ENCODE data around the gene AMFR. TPM values are rescaled to one million over a fixed set of nuclear protein-coding genes. Genes with fewer than 3 reads are reported as not detected.
"Not testable (repeated sequence)": the region's sequence is repeated elsewhere in the genome, so short reads cannot be mapped to it uniquely, and the experiment has no call there.

The AMFR gene
- total and polyA plus RNA-seq, 7 experiments from 2014 or later, result 35.7 to 83.3 (median 55.1) TPM

DNA sequence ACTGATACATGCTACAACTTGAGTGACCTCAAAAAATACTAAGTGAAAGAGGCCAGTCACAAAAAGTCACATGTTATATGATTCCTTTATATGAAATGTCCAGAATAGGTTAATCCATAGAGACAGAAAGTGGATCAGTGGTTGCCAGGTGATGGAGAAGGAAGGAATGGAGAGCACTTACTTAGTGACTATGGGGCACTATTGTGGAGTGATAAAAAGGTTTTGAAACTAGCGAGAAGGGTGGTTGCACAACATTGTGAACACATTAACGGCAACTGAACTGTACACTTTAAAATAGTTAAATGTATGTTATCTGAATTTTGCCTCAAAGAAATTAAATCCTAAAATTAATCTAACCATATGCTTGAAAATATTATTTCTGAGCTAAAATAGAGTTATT, 25.9 kb downstream of the AMFR start:
- intact Hi-C loops (cut with micrococcal nuclease), result no loop called here
- Histone ChIP-seq H3K9me3 (ENCODE audit: control insufficient read depth in 2 of 3, low read length in 3 of 3) (no peaks in the 10 kb centered on the region), H3K4me1 (ENCODE audit: control insufficient read depth in 2 of 2, insufficient read depth in 2 of 2, low read length in 2 of 2) (no peaks in the 10 kb centered on the region), H3K4me3 (ENCODE audit: low read length) (no peak overlapping the region), H3K36me3 (ENCODE audit: control insufficient read depth in 2 of 3, insufficient read depth in 3 of 3, low read length in 3 of 3) (peaks cover 12 to 42% (median 19%) of the 10 kb centered on the region in 3 experiments), H3K27ac (ENCODE audit: low read depth, low read length) (no peak overlapping the region), H3K27me3 (ENCODE audit: control insufficient read depth in 2 of 2, insufficient read depth in 2 of 2, low read length in 2 of 2) (no peaks in the 10 kb centered on the region)
- Mint-ChIP-seq H3K27me3 (no peaks in the 10 kb centered on the region), H3K4me3 (no peak overlapping the region), H3K4me1 (peaks cover 0 to 9% (median 5%) of the 10 kb centered on the region in 7 donors), H3K9me3 (peaks cover 0 to 3% (median 0%) of the 10 kb centered on the region in 11 donors), H3K36me3 (peaks cover 9 to 54% (median 34%) of the 10 kb centered on the region in 5 donors), H3K27ac (no peak overlapping the region)
- no peak for ATAC-seq
- ChIA-PET CTCF (no interaction called here), POLR2A (interaction anchor here (0.6 to 1.2 kb wide), 2 partner anchors 9 to 17 kb away, joined by 3 to 6 read pairs; no protein-coding TSS in a partner anchor)
- DNase-seq, result no peak

DNA sequence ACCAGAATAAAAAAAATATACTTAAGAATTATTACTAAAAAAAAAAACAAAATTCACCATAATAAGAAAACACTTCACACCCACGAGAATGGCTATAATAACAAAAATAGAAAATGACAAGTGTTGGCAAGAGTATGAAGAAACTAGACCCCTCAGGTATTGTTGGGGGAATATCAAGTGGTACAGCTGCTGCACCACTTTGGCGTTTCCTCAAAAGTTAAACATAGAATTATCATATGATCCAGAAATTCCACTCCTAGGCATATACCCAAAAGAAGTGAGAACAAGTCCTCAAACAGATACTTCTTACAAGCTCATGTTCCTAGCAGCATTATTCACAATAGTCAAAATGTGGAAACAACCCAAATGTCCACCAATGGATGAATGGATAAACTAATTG, 26.3 kb downstream of the AMFR start:
- DNase-seq (no peak), ATAC-seq (no peak)
- Histone ChIP-seq H3K27ac (ENCODE audit: low read depth, low read length) (no peak overlapping the region), H3K27me3 (ENCODE audit: control insufficient read depth in 2 of 2, insufficient read depth in 2 of 2, low read length in 2 of 2) (no peaks in the 10 kb centered on the region), H3K9me3 (ENCODE audit: control insufficient read depth in 2 of 3, low read length in 3 of 3) (no peaks in the 10 kb centered on the region), H3K4me3 (ENCODE audit: low read length) (no peak overlapping the region), H3K4me1 (ENCODE audit: control insufficient read depth in 2 of 2, insufficient read depth in 2 of 2, low read length in 2 of 2) (no peaks in the 10 kb centered on the region), H3K36me3 (ENCODE audit: control insufficient read depth in 2 of 3, insufficient read depth in 3 of 3, low read length in 3 of 3) (peaks cover 8 to 38% (median 16%) of the 10 kb centered on the region in 3 experiments)
- Mint-ChIP-seq H3K36me3 (peaks cover 9 to 55% (median 35%) of the 10 kb centered on the region in 5 donors), H3K9me3 (peaks cover 0 to 3% (median 0%) of the 10 kb centered on the region in 11 donors), H3K4me1 (peaks cover 1 to 12% (median 6%) of the 10 kb centered on the region in 7 donors), H3K27ac (no peak overlapping the region), H3K4me3 (no peak overlapping the region), H3K27me3 (no peaks in the 10 kb centered on the region)
- intact Hi-C loops (cut with micrococcal nuclease), result no loop called here
- POLR2A ChIA-PET, result interaction anchor here (0.6 kb wide), 1 partner anchor 18 kb away, joined by 3 read pairs; no protein-coding TSS in a partner anchor
- CTCF ChIA-PET, result no interaction called here

DNA sequence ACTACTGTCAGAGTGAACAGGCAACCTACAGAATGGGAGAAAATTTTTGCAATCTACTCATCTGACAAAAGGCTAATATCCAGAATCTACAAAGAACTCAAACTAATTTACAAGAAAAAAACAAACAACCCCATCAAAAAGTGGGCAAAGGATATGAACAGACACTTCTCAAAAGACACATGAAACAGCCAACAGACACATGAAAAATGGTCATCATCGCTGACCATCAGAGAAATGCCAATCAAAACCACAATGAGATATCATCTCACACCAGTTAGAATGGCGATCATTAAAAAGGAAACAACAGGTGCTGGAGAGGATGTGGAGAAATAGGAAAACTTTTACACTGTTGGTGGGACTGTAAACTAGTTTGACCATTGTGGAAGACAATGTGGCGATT, 28.6 kb downstream of the AMFR start:
- H3K27me3 Mint-ChIP-seq; ATAC-seq; H3K27ac ChIP-seq (ENCODE audit: low read depth, low read length); CTCF ChIA-PET; H3K27ac Mint-ChIP-seq; H3K4me1 ChIP-seq (ENCODE audit: control insufficient read depth in 2 of 2, insufficient read depth in 2 of 2, low read length in 2 of 2); H3K4me3 ChIP-seq (ENCODE audit: low read length); H3K4me3 Mint-ChIP-seq; POLR2A ChIA-PET; DNase-seq; intact Hi-C loops (cut with micrococcal nuclease); H3K9me3 Mint-ChIP-seq; H3K27me3 ChIP-seq (ENCODE audit: control insufficient read depth in 2 of 2, insufficient read depth in 2 of 2, low read length in 2 of 2); H3K9me3 ChIP-seq (ENCODE audit: control insufficient read depth in 2 of 3, low read length in 3 of 3): not testable (repeated sequence)
- H3K4me1 Mint-ChIP-seq, result peaks cover 2 to 22% (median 6%) of the 10 kb centered on the region in 7 donors
- peaks cover 0 to 23% (median 13%) of the 10 kb centered on the region in 3 experiments for H3K36me3 ChIP-seq (ENCODE audit: control insufficient read depth in 2 of 3, insufficient read depth in 3 of 3, low read length in 3 of 3)
- peaks cover 4 to 63% (median 35%) of the 10 kb centered on the region in 5 donors for H3K36me3 Mint-ChIP-seq

DNA sequence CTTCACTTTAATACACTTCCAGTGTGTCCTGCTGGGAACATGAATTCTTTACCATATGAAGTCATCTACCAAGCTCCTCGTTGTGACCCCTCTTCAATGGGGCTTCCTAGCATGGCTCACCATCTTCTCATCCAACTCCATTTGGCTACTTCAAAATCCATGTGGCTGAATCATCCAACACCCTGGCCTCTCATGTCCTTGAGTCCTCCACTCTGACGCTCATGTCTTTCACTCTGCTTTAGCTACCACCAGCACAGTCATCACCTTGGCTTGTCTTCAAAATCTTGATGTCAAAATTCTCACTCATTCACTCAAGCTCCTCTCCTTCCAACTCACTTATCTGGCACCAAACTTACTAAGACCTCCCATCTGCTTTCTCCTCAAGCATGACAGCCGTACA, 35.8 kb downstream of the AMFR start:
- H3K4me3 ChIP-seq (ENCODE audit: low read length), result no peak overlapping the region
- H3K27ac Mint-ChIP-seq, result no peak overlapping the region
- CTCF ChIA-PET, result no interaction called here
- H3K27me3 Mint-ChIP-seq, result no peaks in the 10 kb centered on the region
- POLR2A ChIA-PET, result interaction anchor here (1.7 kb wide), 1 partner anchor 11 kb away, joined by 4 read pairs; no protein-coding TSS in a partner anchor
- no peaks in the 10 kb centered on the region for H3K4me1 ChIP-seq (ENCODE audit: control insufficient read depth in 2 of 2, insufficient read depth in 2 of 2, low read length in 2 of 2)
- no peak for ATAC-seq
- peaks cover 29 to 74% (median 53%) of the 10 kb centered on the region in 5 donors for H3K36me3 Mint-ChIP-seq
- no peak overlapping the region for H3K4me3 Mint-ChIP-seq
- H3K27me3 ChIP-seq (ENCODE audit: control insufficient read depth in 2 of 2, insufficient read depth in 2 of 2, low read length in 2 of 2), result no peaks in the 10 kb centered on the region
- no peak overlapping the region for H3K27ac ChIP-seq (ENCODE audit: low read depth, low read length)
- peaks cover 6 to 49% (median 15%) of the 10 kb centered on the region in 3 experiments for H3K36me3 ChIP-seq (ENCODE audit: control insufficient read depth in 2 of 3, insufficient read depth in 3 of 3, low read length in 3 of 3)
- H3K9me3 Mint-ChIP-seq, result no peaks in the 10 kb centered on the region
- peaks cover 0 to 13% (median 4%) of the 10 kb centered on the region in 7 donors for H3K4me1 Mint-ChIP-seq
- DNase-seq, result no peak
- intact Hi-C loops (cut with micrococcal nuclease), result no loop called here
- no peaks in the 10 kb centered on the region for H3K9me3 ChIP-seq (ENCODE audit: control insufficient read depth in 2 of 3, low read length in 3 of 3)

DNA sequence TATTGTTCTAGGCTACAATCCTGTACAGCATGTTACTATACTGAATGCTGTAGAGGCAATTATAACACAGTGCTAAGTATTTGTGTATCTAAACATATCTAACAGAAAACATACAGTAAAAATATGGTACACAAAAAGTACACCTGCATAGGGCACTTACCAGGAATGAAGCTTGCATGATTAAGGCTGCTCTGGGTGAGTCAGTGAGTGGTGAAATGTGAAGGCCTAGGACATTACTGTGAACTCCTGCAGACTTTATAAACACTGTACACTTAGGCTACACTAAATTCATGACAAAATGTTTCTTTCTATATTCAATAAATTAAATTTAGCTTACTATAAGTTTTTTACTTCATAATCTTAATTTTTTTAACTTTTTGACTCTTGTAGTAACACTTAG, 37.1 kb downstream of the AMFR start:
- DNase-seq (no peak), ATAC-seq (no peak)
- ChIA-PET CTCF (interaction anchor here (0.6 kb wide), 1 partner anchor 1470 kb away, joined by 3 read pairs; no protein-coding TSS in a partner anchor), POLR2A (no interaction called here)
- peaks cover 41 to 79% (median 60%) of the 10 kb centered on the region in 5 donors for H3K36me3 Mint-ChIP-seq
- Histone ChIP-seq H3K36me3 (ENCODE audit: control insufficient read depth in 2 of 3, insufficient read depth in 3 of 3, low read length in 3 of 3) (peaks cover 6 to 62% (median 15%) of the 10 kb centered on the region in 3 experiments), H3K4me1 (ENCODE audit: control insufficient read depth in 2 of 2, insufficient read depth in 2 of 2, low read length in 2 of 2) (no peaks in the 10 kb centered on the region), H3K9me3 (ENCODE audit: control insufficient read depth in 2 of 3, low read length in 3 of 3) (peaks cover 0 to 1% (median 0%) of the 10 kb centered on the region in 3 experiments), H3K4me3 (ENCODE audit: low read length) (no peak overlapping the region), H3K27ac (ENCODE audit: low read depth, low read length) (no peak overlapping the region), H3K27me3 (ENCODE audit: control insufficient read depth in 2 of 2, insufficient read depth in 2 of 2, low read length in 2 of 2) (no peaks in the 10 kb centered on the region)
- peaks cover 0 to 10% (median 5%) of the 10 kb centered on the region in 11 donors for H3K9me3 Mint-ChIP-seq
- intact Hi-C loops (cut with micrococcal nuclease), result no loop called here
- no peak overlapping the region for H3K27ac Mint-ChIP-seq
- H3K4me1 Mint-ChIP-seq, result peaks cover 0 to 6% (median 0%) of the 10 kb centered on the region in 7 donors
- H3K27me3 Mint-ChIP-seq, result no peaks in the 10 kb centered on the region
- H3K4me3 Mint-ChIP-seq, result no peak overlapping the region

DNA sequence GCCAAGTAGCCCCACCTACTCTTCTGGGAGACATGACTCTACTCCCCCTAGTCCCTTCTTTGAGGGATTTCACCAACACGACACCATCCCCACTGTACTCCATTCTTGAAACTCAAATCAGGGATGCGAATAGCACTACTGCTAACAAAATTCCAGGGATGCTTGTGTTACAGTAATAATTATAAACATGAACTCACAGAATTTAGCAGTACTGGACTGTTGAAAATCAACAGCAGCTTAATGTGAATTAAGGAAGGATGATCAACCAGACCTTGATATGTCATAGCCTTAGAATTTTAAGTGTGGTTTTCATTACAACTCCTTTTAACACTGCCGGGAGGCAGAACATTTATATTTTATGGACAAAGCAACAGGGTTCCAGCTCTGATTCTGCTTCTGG, 37.9 kb downstream of the AMFR start:
- DNase-seq (no peak), ATAC-seq (no peak)
- H3K27me3 ChIP-seq (ENCODE audit: control insufficient read depth in 2 of 2, insufficient read depth in 2 of 2, low read length in 2 of 2), result no peaks in the 10 kb centered on the region
- CTCF ChIA-PET, result no interaction called here
- H3K36me3 ChIP-seq (ENCODE audit: control insufficient read depth in 2 of 3, insufficient read depth in 3 of 3, low read length in 3 of 3), result peaks cover 6 to 70% (median 17%) of the 10 kb centered on the region in 3 experiments
- H3K27me3 Mint-ChIP-seq, result no peaks in the 10 kb centered on the region
- H3K9me3 ChIP-seq (ENCODE audit: control insufficient read depth in 2 of 3, low read length in 3 of 3), result peaks cover 0 to 4% (median 0%) of the 10 kb centered on the region in 3 experiments
- H3K27ac Mint-ChIP-seq, result no peak overlapping the region
- H3K4me3 Mint-ChIP-seq, result no peak overlapping the region
- no peak overlapping the region for H3K4me3 ChIP-seq (ENCODE audit: low read length)
- peaks cover 0 to 4% (median 0%) of the 10 kb centered on the region in 7 donors for H3K4me1 Mint-ChIP-seq
- H3K4me1 ChIP-seq (ENCODE audit: control insufficient read depth in 2 of 2, insufficient read depth in 2 of 2, low read length in 2 of 2), result no peaks in the 10 kb centered on the region
- peaks cover 45 to 79% (median 64%) of the 10 kb centered on the region in 5 donors for H3K36me3 Mint-ChIP-seq
- intact Hi-C loops (cut with micrococcal nuclease), result no loop called here
- POLR2A ChIA-PET, result no interaction called here
- peaks cover 2 to 16% (median 8%) of the 10 kb centered on the region in 11 donors for H3K9me3 Mint-ChIP-seq
- no peak overlapping the region for H3K27ac ChIP-seq (ENCODE audit: low read depth, low read length)
